CD14-positive monocyte (primary cell): Measurements from ENCODE around the gene COL2A1. TPM values are rescaled to one million over a fixed set of nuclear protein-coding genes. Genes with fewer than 3 reads are reported as not detected.
A peak's percentile ranks its signal among the peaks of the same experiment; 100 is the strongest.

Experiments
- DNase-seq, 3 donors: peaks; one replicate each; pipeline ENCODE4 v3.0.0-alpha.2; 2011 to 2022
- H2AFZ ChIP-seq: 2 replicates; pipeline ENCODE4 v1.6.0; 2012; ENCODE audit warnings: mild to moderate bottlenecking, low read depth, low read length, inconsistent platforms; ENCODE audit not compliant: insufficient read depth, poor library complexity, severe bottlenecking
- H3K27ac ChIP-seq, 2 donors: 1 replicate in 1 of 2; 2 replicates in 1 of 2; pipeline ENCODE4 v1.5.1; 2012 to 2013; ENCODE audit warnings: low read length in 2 of 2, control low read depth in 1 of 2, inconsistent platforms in 1 of 2, low read depth in 1 of 2, mild to moderate bottlenecking in 1 of 2
- H3K27me3 ChIP-seq, 2 donors: one replicate each; pipeline versions ENCODE4 v1.6.0 to v1.6.1; 2011 to 2013; ENCODE audit warnings: low read length in 2 of 2; ENCODE audit not compliant: control insufficient read depth in 2 of 2, insufficient read depth in 2 of 2
- H3K36me3 ChIP-seq, 2 donors: replicated peaks in 1 of 2; 1 replicate in 1 of 2; 2 replicates in 1 of 2; pipeline versions ENCODE4 v1.5.1 to v1.6.1; 2012 to 2013; ENCODE audit warnings: low read length in 2 of 2, control low read depth in 1 of 2, inconsistent platforms in 1 of 2, mild to moderate bottlenecking in 1 of 2; ENCODE audit not compliant: insufficient read depth in 2 of 2, control insufficient read depth in 1 of 2
- H3K4me1 ChIP-seq, 2 donors: 1 replicate in 1 of 2; 2 replicates in 1 of 2; pipeline versions ENCODE4 v1.5.1 to v1.6.1; 2012 to 2013; ENCODE audit warnings: low read length in 2 of 2, control low read depth in 1 of 2, inconsistent platforms in 1 of 2, mild to moderate bottlenecking in 1 of 2, moderate library complexity in 1 of 2; ENCODE audit not compliant: insufficient read depth in 2 of 2, control insufficient read depth in 1 of 2
- H3K4me2 ChIP-seq: replicated peaks from 2 replicates; pipeline ENCODE3; 2012; ENCODE audit warnings: low read length, moderate library complexity, mild to moderate bottlenecking; ENCODE audit not compliant: poor library complexity, severe bottlenecking; ENCODE audit errors: extremely low read depth
- H3K4me3 ChIP-seq, 3 experiments: fragments of 200-600 bp in 1 of 3; sonication (generic) in 1 of 3; replicated peaks in 1 of 3; 1 replicate in 2 of 3; 2 replicates in 1 of 3; pipeline ENCODE4 v1.5.1; 2011 to 2013; ENCODE audit warnings: low read length in 3 of 3, mild to moderate bottlenecking in 3 of 3, control low read depth in 2 of 3, low read depth in 2 of 3, inconsistent platforms in 1 of 3, moderate library complexity in 1 of 3
- H3K79me2 ChIP-seq: 2 replicates; pipeline ENCODE4 v1.6.0; 2012; ENCODE audit warnings: mild to moderate bottlenecking, control low read depth, inconsistent platforms, low read length, moderate library complexity; ENCODE audit not compliant: insufficient read depth
- H3K9ac ChIP-seq: 2 replicates; pipeline ENCODE4 v1.6.0; 2017; ENCODE audit warnings: low read length, mild to moderate bottlenecking; ENCODE audit not compliant: insufficient read depth, poor library complexity, severe bottlenecking
- H3K9me3 ChIP-seq, 2 donors: replicated peaks in 1 of 2; 1 replicate in 1 of 2; 2 replicates in 1 of 2; pipeline versions ENCODE4 v1.5.1 to v1.6.1; 2012 to 2013; ENCODE audit warnings: low read length in 2 of 2, control low read depth in 1 of 2; ENCODE audit not compliant: control insufficient read depth in 1 of 2, insufficient read depth in 1 of 2
- H4K20me1 ChIP-seq: 2 replicates; pipeline ENCODE4 v1.6.0; 2012; ENCODE audit warnings: mild to moderate bottlenecking, low read length, control low read depth, moderate library complexity; ENCODE audit not compliant: insufficient read depth
- H3K27ac Mint-ChIP-seq, 7 donors: one replicate each; pipeline ENCODE4 v1.8.0; 2020; ENCODE audit warnings: mild to moderate bottlenecking in 7 of 7, mixed read lengths in 7 of 7, moderate library complexity in 6 of 7, inconsistent platforms in 2 of 7
- H3K27me3 Mint-ChIP-seq, 3 donors: one replicate each; pipeline ENCODE4 v1.8.0; 2021 to 2022; ENCODE audit warnings: low read depth in 3 of 3, mild to moderate bottlenecking in 3 of 3, mixed read lengths in 3 of 3, moderate library complexity in 3 of 3, inconsistent platforms in 1 of 3
- H3K36me3 Mint-ChIP-seq, 2 donors: one replicate each; pipeline ENCODE4 v1.8.0; 2020; ENCODE audit warnings: mixed read lengths in 2 of 2, inconsistent platforms in 1 of 2, mild to moderate bottlenecking in 1 of 2
- H3K4me1 Mint-ChIP-seq: one replicate; pipeline ENCODE4 v1.8.0; 2020; ENCODE audit warnings: mild to moderate bottlenecking, mixed read lengths
- H3K4me3 Mint-ChIP-seq, 2 donors: one replicate each; pipeline ENCODE4 v1.8.0; 2020; ENCODE audit warnings: mild to moderate bottlenecking in 2 of 2, mixed read lengths in 2 of 2, moderate library complexity in 1 of 2
- H3K9me3 Mint-ChIP-seq, 7 donors: one replicate each; pipeline ENCODE4 v1.8.0; 2020 to 2022; ENCODE audit warnings: mixed read lengths in 7 of 7, mild to moderate bottlenecking in 6 of 7, moderate library complexity in 6 of 7, inconsistent platforms in 2 of 7
- CTCF ChIP-seq: fragments of 200-600 bp; IDR thresholded peaks from one replicate; pipeline ENCODE4 v1.8.0; 2022; ENCODE audit warnings: antibody characterized with exemption, mild to moderate bottlenecking
- WGBS: methylation state at CpG from one replicate; pipeline ENCODE4 v1.1.5; 2013; ENCODE audit warnings: missing lambda C conversion rate; ENCODE audit not compliant: insufficient coverage; 5-methylcytosine and 5-hydroxymethylcytosine counted together
- intact Hi-C, 2 donors: fragments of 100-400 bp; cut with micrococcal nuclease; formaldehyde crosslinking; loops; one replicate each; pipeline versions ENCODE4 v1.15.0 to v1.15.1; 2023
- polyA plus RNA-seq, 3 donors: library from polyadenylated mRNA; depleted of rRNA in 1 of 3; unstranded in 2 of 3; stranded (reverse) in 1 of 3; fragments of 300-500 nt in 2 of 3; fragments of >200 nt in 1 of 3; fragmentation: Illumina TruSeq in 2 of 3; gene quantifications; 1 replicate in 2 of 3; 2 replicates in 1 of 3; pipeline ENCODE4 v1.2.3, GENCODE V29; 2012 to 2021

Gene COL2A1
- polyA plus RNA-seq, 3 donors: not detected

- no peaks in the 10 kb centered on the region for H3K36me3 ChIP-seq
- Mint-ChIP-seq H3K4me3 (peak overlapping the region in 1 of 2 donors; percentile 42), H3K9me3 (no peaks in the 10 kb centered on the region), H3K36me3 (no peaks in the 10 kb centered on the region), H3K27ac (no peak overlapping the region), H3K27me3 (peaks cover 20 to 25% (median 21%) of the 10 kb centered on the region in 3 donors), H3K4me1 (peaks cover 18% of the 10 kb centered on the region)
- peaks cover 0 to 14% of the 10 kb centered on the region in 2 donors for H3K27me3 ChIP-seq
- H4K20me1 ChIP-seq: no peaks in the 10 kb centered on the region
- peaks cover 12 to 14% of the 10 kb centered on the region in 2 donors for H3K4me1 ChIP-seq
- no peaks in the 10 kb centered on the region for H3K79me2 ChIP-seq
- 77% methylated on average over 20 of the region's 31 CpGs for WGBS
- H3K4me3 ChIP-seq: no peak overlapping the region
- intact Hi-C loops: loop anchor here in 1 of 2 donors (10.0 kb wide), 1 partner anchor 228 kb away; no protein-coding TSS in a partner anchor
- H3K9me3 ChIP-seq: no peaks in the 10 kb centered on the region
- DNase-seq: no peak
- H3K4me2 ChIP-seq: no peak overlapping the region
- TF ChIP-seq CTCF: no peak
- H2AFZ ChIP-seq: no peak overlapping the region
- no peak overlapping the region for H3K27ac ChIP-seq
- H3K9ac ChIP-seq: no peak overlapping the region
Observed at GRCh38 chr12:47942614-47943225, 61.6 kb downstream of the COL2A1 start.

GRCh38 chr12:47941871-47942613 lies 62.2 kb downstream of the COL2A1 start:
- Histone ChIP-seq H3K9me3 (no peaks in the 10 kb centered on the region), H4K20me1 (no peaks in the 10 kb centered on the region), H3K79me2 (no peaks in the 10 kb centered on the region), H3K27ac (no peak overlapping the region), H3K4me3 (no peak overlapping the region), H3K27me3 (peaks cover 0 to 14% of the 10 kb centered on the region in 2 donors), H3K4me1 (peaks cover 9% of the 10 kb centered on the region in 2 donors), H3K36me3 (no peaks in the 10 kb centered on the region), H3K4me2 (no peak overlapping the region), H3K9ac (no peak overlapping the region), H2AFZ (no peak overlapping the region)
- intact Hi-C loops: loop anchor here in 1 of 2 donors (10.0 kb wide), 1 partner anchor 227 kb away; no protein-coding TSS in a partner anchor
- H3K4me3 Mint-ChIP-seq: peak overlapping the region in 1 of 2 donors; percentile 42
- H3K4me1 Mint-ChIP-seq: peaks cover 14% of the 10 kb centered on the region
- TF ChIP-seq CTCF: peak; percentile 44
- no peak overlapping the region for H3K27ac Mint-ChIP-seq
- no peak for DNase-seq
- no peaks in the 10 kb centered on the region for H3K9me3 Mint-ChIP-seq
- peaks cover 20 to 25% (median 21%) of the 10 kb centered on the region in 3 donors for H3K27me3 Mint-ChIP-seq
- 35% methylated on average over 29 of the region's 40 CpGs for WGBS
- H3K36me3 Mint-ChIP-seq: no peaks in the 10 kb centered on the region
